HG03442 (cell line): ENCODE measurements around the gene ZBP1.

Experiments used
- ATAC-seq: cut with Tn5 transposase; IDR thresholded peaks from one replicate; pipeline ENCODE4 v1.9.1; 2021; ENCODE audit warnings: mild to moderate bottlenecking, moderate library complexity; ENCODE audit not compliant: unreplicated experiment

Gene ZBP1

GRCh38 chr20:57620274-57620990 is at the start of gene ZBP1:
Gene ZBP1, minus strand, starts transcription at chr20:57620426. Its CDS starts 131 bp downstream, at chr20:57620295.
- peak; percentile 46 for ATAC-seq

GRCh38 chr20:57669632-57670031 is 49.4 kb upstream of the ZBP1 start:
- ATAC-seq: no peak

GRCh38 chr20:57667924-57668782 is 47.9 kb upstream of the ZBP1 start:
- ATAC-seq: no peak

GRCh38 chr20:57667388-57667787 is 47.2 kb upstream of the ZBP1 start:
- ATAC-seq: no peak

GRCh38 chr20:57666834-57667157 is 46.6 kb upstream of the ZBP1 start:
- ATAC-seq: no peak

GRCh38 chr20:57666106-57666833 is 46.0 kb upstream of the ZBP1 start:
- no peak for ATAC-seq

GRCh38 chr20:57665589-57665971 is 45.4 kb upstream of the ZBP1 start:
- no peak for ATAC-seq

GRCh38 chr20:57664924-57665588 is 44.8 kb upstream of the ZBP1 start:
- no peak for ATAC-seq

GRCh38 chr20:57664476-57664875 is 44.2 kb upstream of the ZBP1 start:
- no peak for ATAC-seq

GRCh38 chr20:57663681-57664451 is 43.6 kb upstream of the ZBP1 start:
- ATAC-seq: no peak

- ATAC-seq: no peak
Measured at GRCh38 chr20:57663241-57663640, 43.0 kb upstream of the ZBP1 start.

GRCh38 chr20:57662456-57663240 is 42.4 kb upstream of the ZBP1 start:
- ATAC-seq: no peak

GRCh38 chr20:57661746-57662455 is 41.7 kb upstream of the ZBP1 start:
- ATAC-seq: no peak

GRCh38 chr20:57660922-57661745 is 40.9 kb upstream of the ZBP1 start:
- no peak for ATAC-seq

GRCh38 chr20:57660181-57660921 is 40.1 kb upstream of the ZBP1 start:
- ATAC-seq: no peak

- no peak for ATAC-seq
Measured at GRCh38 chr20:57659517-57660180, 39.4 kb upstream of the ZBP1 start.
